Mucosa of descending colon (tissue), 3 donors: ENCODE measurements around the gene GRM7. TPM values are rescaled to one million over a fixed set of nuclear protein-coding genes. Genes with fewer than 3 reads are reported as not detected.

Experiments
- ATAC-seq: fragments of 200-7000 bp; cut with Tn5 transposase; one replicate; pipeline ENCODE4 v1.9.1; 2020; ENCODE audit warnings: mild to moderate bottlenecking, moderate library complexity
- DNase-seq, 3 donors: peaks; one replicate each; pipeline ENCODE4 v3.0.0-alpha.2; 2020
- H3K36me3 ChIP-seq: fragments of 200-600 bp; one replicate; pipeline ENCODE4 v1.8.0; 2021; ENCODE audit warnings: low read depth, mild to moderate bottlenecking
- H3K4me1 ChIP-seq: fragments of 200-600 bp; one replicate; pipeline ENCODE4 v1.8.0; 2021; ENCODE audit warnings: low read depth, mild to moderate bottlenecking
- H3K4me3 ChIP-seq: fragments of 200-600 bp; one replicate; pipeline ENCODE4 v1.8.0; 2021; ENCODE audit warnings: mild to moderate bottlenecking
- H3K9me3 ChIP-seq: fragments of 200-600 bp; one replicate; pipeline ENCODE4 v1.8.0; 2021; ENCODE audit warnings: mild to moderate bottlenecking
- CTCF ChIP-seq: fragments of 200-600 bp; IDR thresholded peaks from one replicate; pipeline ENCODE4 v1.8.0; 2022; ENCODE audit warnings: antibody characterized with exemption, mild to moderate bottlenecking
- intact Hi-C, 2 donors: fragments of 100-400 bp; cut with DNase I in 1 of 2; cut with micrococcal nuclease in 1 of 2; formaldehyde crosslinking; loops; one replicate each; pipeline versions ENCODE4 v1.11.0 to v1.11.1; 2022; cut with DNase I, micrococcal nuclease
- total RNA-seq, 3 donors: library from RNA; stranded (reverse); fragmentation: NEBNext Ultra II Directional in 2 of 3; extraction: Animal tissue kit (Norgen Biotek cat#: 25700) in 2 of 3; gene quantifications; one replicate each; pipeline versions ENCODE4 v1.2.1 to v1.2.4, GENCODE V29; 2021 to 2023
- donor health status: DM: no; HTN: no; CAD: no; lungs with moderate emphysema.
- donor health status: DM: no; HTN: no; CAD: no.
- donor health status: DM: no; HTN: yes; CAD: no.

Gene GRM7
- total RNA-seq, 3 donors from 2014 or later: 0.09 to 0.39 (median 0.14) TPM

- H3K4me3 ChIP-seq: no peak overlapping the region
- no peak for ATAC-seq
- no peaks in the 10 kb centered on the region for H3K36me3 ChIP-seq
- no peaks in the 10 kb centered on the region for H3K9me3 ChIP-seq
- no peak for TF ChIP-seq CTCF
- intact Hi-C loops: no loop called here
- no peaks in the 10 kb centered on the region for H3K4me1 ChIP-seq
- DNase-seq: no peak
Measured at GRCh38 chr3:6857510-6857909, 3.4 kb upstream of the GRM7 start.

- no peak for DNase-seq
- Histone ChIP-seq H3K4me3 (no peak overlapping the region), H3K4me1 (no peaks in the 10 kb centered on the region), H3K36me3 (no peaks in the 10 kb centered on the region), H3K9me3 (no peaks in the 10 kb centered on the region)
- TF ChIP-seq CTCF: no peak
- no peak for ATAC-seq
- intact Hi-C loops: no loop called here
Measured at GRCh38 chr3:6860149-6860953, 564 bp upstream of the GRM7 start.

- TF ChIP-seq CTCF: no peak
- Histone ChIP-seq H3K36me3 (no peaks in the 10 kb centered on the region), H3K4me3 (no peak overlapping the region), H3K9me3 (no peaks in the 10 kb centered on the region), H3K4me1 (no peaks in the 10 kb centered on the region)
- DNase-seq: no peak
- intact Hi-C loops: no loop called here
- no peak for ATAC-seq
Measured at GRCh38 chr3:6861625-6862000, 698 bp downstream of the GRM7 start.

GRCh38 chr3:6862041-6862879, 1.3 kb downstream of the GRM7 start:
- no peak for ATAC-seq
- TF ChIP-seq CTCF: no peak
- no peak overlapping the region for H3K4me3 ChIP-seq
- H3K36me3 ChIP-seq: no peaks in the 10 kb centered on the region
- no peaks in the 10 kb centered on the region for H3K4me1 ChIP-seq
- H3K9me3 ChIP-seq: no peaks in the 10 kb centered on the region
- intact Hi-C loops: no loop called here
- DNase-seq: no peak

- ATAC-seq (no peak), DNase-seq (no peak)
- Histone ChIP-seq H3K4me1 (no peaks in the 10 kb centered on the region), H3K4me3 (no peak overlapping the region), H3K36me3 (no peaks in the 10 kb centered on the region), H3K9me3 (no peaks in the 10 kb centered on the region)
- no peak for TF ChIP-seq CTCF
- intact Hi-C loops: no loop called here
Measured at GRCh38 chr3:6862880-6863195, 1.9 kb downstream of the GRM7 start.
